ENCODE data around the gene PRUNE2.
"Not testable (repeated sequence)": the region's sequence is repeated elsewhere in the genome, so short reads cannot be mapped to it uniquely, and the experiment has no call there.

Gene PRUNE2

GRCh38 chr9:76787677-76788076, 118.2 kb downstream of the PRUNE2 start:
- peak; percentile 1 to 13 for DNase-seq

- no peak for DNase-seq
Measured at GRCh38 chr9:76785501-76785900, 120.4 kb downstream of the PRUNE2 start.

DNA sequence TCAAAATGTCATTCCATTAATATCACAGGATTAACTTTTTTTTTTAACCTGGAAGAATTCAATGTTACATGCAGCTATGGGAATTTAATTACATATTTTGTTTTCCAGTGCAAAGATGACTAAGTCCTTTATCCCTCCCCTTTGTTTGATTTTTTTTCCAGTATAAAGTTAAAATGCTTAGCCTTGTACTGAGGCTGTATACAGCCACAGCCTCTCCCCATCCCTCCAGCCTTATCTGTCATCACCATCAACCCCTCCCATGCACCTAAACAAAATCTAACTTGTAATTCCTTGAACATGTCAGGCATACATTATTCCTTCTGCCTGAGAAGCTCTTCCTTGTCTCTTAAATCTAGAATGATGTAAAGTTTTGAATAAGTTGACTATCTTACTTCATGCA, 121.0 kb downstream of the PRUNE2 start:
- DNase-seq, result no peak

DNA sequence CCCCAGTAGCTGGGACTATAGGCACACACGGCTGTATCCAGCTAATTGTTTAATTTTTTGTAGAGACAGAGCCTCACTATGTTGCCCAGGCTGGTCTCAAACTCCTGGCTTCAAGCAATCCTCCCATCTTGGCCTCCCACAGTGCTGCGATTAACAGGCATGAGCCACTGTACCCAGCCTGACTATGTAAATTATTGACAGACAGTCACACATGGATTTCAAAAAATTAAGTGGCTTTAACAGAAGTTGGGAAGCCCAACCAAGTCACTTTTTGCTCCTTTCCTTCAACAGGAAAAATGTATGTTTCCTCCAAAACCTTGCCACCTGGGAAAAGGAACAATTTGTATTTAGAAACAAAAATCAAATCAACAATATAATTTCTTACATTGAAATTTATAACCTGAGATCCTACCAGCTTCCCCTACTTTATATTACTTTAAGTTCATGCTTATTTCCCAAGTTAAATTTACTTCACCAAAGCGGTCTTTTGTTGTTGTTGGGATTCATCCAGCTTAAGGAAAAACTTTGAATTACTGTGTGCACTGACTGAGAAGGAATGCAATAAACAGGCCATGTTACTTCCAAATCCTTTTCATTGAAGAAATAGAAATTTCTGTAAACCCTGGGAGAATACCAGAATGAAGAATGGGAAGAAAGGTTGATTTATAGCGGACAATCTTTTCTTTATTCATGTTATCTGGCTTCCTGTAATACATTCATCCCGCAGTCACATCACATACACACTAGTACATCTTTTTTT, 133.0 kb downstream of the PRUNE2 start:
- DNase-seq, result no peak

DNA sequence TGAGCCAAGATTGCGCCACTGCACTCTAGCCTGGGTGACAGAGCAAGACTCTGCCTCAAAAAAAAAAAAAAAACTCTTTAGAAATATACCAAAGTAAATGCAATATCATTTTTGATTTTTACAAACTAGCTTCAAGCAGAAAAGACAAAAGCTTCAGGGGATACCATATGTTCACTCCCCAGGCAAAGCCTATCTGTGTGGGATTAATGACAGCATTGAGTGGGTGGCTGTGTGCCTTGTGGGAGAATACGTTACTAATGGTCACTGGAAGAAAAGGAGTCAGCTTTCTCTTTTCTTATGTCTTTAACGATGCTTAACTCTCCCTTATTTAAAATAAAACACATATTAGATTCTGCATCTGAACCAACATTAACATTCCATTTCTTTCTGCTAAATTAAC, 139.8 kb downstream of the PRUNE2 start:
- DNase-seq, result no peak

GRCh38 chr9:76764138-76764537, 141.8 kb downstream of the PRUNE2 start, which contains the start of gene PCA3:
TSS of gene PCA3 (plus strand) at chr9:76764438.
- DNase-seq, result no peak

DNA sequence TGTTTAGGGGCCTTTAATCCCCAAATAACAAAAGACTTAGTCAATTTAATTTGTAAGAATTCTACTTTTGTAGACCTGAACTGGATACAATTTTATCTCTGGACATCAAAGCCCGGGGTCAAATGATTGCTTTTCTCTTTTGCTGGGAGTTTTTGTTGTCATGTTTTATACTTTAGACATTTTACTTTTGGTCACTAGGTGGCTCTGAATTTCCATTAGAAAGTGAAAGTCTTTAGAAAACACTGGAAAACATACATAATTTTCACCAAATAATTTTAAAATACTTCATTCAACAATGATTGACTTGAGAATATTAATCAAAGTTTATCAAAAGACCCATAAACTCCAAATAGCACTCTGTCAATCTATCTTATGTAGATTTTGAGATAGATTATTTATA, 144.5 kb downstream of the PRUNE2 start:
- peak; percentile 2 to 14 for DNase-seq

DNA sequence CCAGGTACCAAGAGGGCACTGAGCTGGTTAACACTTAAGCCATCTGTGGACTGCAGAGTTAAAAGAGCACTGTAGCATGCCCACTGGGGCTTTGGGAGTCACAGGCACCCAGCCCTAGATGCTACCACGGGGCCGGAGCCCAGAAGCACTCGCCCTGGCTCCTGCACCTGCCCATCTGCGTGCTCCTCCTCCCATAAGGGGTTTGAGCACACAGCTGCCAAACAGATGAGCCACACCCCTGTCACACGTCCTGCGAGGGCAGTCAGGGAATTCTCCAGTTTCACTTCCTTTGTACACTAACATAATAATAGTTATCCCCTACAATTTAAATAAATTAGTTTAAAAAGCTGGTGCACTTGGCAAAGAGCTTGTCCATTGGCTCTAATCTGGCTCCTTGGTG, 146.2 kb downstream of the PRUNE2 start:
- peak in 1 of 2 donors; percentile 6 for DNase-seq

DNA sequence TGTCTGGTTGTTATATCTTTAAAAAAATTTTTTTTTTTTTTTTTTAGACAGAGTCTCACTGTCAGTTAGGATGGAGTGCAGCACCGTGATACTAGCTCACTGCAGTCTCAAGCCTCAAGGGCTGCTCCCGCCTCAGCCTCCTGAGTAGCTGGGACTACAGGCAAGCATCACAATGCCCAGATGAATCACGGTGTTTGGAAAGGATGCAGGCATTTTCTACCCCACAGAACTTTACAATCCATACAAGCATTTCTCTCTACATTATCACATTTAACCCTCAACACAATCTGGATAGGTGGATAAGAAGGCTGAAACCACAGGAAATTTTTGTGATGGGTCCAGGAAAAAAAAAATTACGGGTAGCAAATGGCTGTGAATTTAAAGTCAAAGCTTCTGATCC, 147.4 kb downstream of the PRUNE2 start:
- no peak for DNase-seq

GRCh38 chr9:76756941-76757673, 148.8 kb downstream of the PRUNE2 start:
- no peak for DNase-seq

DNA sequence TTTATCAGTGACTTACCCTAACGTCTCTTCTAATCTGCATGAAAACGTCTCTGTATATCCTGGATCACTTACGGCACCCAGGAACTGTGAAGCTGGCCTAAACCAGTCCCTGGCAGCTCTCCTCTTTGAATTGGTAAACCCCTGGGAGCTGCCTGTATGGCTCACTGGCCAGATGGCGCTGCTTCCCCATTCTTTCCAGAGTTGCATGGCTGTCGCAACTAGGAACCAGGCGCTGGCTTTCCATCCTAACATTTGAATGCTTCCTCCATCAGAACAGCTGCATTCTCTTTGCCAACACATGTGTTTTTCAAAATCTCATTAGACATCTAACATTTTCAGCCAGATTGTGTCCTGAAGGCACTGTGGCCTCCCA, 149.7 kb downstream of the PRUNE2 start:
- peak; percentile 47 to 52 for DNase-seq

GRCh38 chr9:76751001-76751400, 154.9 kb downstream of the PRUNE2 start:
- DNase-seq, result no peak

DNA sequence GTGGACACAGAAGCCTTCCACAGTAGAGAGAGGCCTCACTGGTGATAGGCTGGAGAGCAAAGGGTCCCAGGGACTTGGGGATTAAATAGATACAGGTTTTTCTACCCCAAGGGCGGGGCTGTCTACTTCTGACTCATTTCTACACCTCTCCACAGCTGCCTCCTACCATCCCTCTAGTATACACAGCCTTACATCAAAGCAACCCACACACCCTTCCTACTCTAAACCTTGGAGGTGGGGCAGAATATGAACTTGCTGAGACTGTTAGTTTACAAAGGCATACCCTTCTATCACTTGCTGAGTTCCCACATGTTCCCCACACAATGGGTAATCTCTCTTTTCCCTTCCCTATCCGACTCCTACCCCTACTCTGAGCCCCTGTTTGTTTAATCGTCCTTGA, 161.6 kb downstream of the PRUNE2 start:
- no peak for DNase-seq

- DNase-seq, result no peak
Measured at GRCh38 chr9:76743931-76744330, 162.0 kb downstream of the PRUNE2 start.

DNA sequence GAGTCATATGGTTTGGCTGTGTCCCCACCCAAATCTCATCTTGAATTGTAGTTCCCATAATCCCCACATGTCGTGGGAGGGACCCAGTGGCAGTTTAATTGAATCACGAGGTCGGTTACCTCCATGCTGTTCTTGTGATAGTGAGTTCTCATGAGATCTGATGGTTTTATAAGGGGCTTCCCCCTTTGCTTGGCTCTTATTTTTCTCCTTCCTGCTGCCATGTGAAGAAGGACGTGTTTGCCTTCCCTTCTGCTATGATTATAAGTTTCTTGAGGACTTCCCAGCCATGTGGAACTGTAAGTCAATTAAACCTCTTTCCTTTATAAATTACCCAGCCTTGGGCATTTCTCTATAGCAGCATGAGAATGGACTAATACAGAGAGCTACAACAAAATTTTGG, 163.0 kb downstream of the PRUNE2 start:
- not testable (repeated sequence) for DNase-seq

- no peak for DNase-seq
Measured at GRCh38 chr9:76741524-76741923, 164.4 kb downstream of the PRUNE2 start.

GRCh38 chr9:76738402-76738801, 167.5 kb downstream of the PRUNE2 start:
- DNase-seq, result no peak

DNA sequence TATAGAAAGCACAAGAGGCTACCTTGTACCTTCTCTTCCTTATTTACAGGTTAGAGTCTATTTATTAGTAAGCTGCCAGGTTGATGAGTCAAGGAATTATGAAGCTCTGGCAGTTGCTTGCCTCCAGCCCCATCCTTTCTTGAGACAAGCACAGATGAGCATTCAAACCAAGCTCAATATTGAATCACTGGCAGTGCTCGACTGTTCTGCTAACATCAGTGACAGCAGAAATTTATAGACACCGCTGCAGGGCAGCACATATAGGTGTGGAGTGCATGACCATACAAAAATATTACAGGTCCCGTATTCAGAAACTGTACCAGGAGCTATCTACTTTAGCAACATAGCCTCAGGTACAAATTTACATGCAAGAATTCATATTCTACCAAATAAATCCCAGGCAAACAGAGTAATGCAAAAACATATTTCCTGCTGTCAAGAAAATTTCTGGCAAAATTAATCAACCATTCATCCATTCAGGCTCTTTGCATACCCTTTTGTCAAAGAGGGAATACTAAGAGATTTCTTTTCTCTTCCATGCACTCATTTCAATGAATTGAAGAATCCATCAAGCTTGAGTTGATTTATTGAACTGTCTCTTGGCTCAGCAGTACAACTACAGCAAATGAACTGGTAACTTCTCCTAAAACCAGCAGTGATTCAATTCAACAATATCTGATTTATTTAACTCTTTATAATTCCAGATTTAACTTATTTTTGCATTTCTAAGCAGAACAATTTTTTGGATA, 168.6 kb downstream of the PRUNE2 start:
- no peak for DNase-seq

DNA sequence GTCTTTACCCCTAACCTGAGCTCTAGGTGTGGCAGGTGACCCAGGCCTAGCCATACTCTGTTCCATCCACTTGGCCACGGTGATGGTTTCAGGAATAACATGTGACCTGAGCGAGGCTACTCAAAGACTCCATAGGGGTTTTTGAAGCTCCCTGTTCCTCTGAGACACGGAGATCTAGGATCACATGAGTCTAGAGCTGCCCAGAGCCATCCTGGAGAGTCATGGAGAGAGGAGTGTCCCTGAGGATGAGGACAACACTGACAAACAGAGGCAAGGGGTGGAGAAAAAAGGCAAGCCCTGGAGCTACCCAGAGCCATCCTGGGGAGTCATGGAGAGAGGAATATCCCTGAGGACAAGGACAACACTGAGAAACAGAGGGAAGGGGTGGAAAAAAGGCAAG, 171.2 kb downstream of the PRUNE2 start:
- DNase-seq, result no peak

DNA sequence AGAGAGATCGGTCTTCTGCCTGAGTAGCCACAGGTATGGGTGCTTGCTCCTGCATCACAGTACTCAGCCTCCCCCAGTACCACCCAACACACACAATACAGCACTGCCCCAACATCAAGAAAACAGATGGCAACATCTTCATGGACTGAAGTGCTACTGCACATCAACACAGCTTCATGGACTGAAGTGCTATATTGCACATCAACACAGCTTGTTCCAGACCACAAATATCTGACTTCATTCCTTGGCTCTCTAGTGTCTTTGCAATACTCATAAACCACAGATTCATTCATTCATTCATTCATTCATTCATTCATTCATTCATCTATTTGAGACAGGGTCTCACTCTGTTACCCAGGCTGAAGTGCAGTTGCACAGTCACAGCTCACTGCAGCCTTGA, 172.8 kb downstream of the PRUNE2 start:
- no peak for DNase-seq

- DNase-seq, result no peak
Measured at GRCh38 chr9:76732341-76732958, 173.5 kb downstream of the PRUNE2 start.

DNA sequence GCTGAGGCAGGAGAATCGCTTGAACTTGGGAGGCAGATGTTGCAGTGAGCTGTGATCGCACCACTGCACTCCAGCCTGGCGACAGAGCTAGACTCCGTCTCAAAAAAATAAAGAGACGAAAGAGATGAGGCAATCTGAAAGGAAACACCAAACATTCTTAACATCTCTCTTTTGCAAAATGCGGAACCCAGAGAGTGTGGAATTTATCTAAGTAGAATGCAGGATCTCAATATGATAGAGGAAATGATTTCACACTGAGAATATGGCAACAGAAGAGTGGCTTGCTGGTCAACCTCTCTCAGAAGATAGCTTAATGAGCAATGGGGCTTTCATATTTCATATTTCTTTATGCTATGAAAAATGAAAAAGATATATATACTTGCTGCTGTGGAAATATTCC, 175.1 kb downstream of the PRUNE2 start:
- peak in 1 of 2 donors; percentile 16 for DNase-seq

Measured in inflammatory macrophage treated with lipopolysaccharide for 1 hour (primary cell).